Stimulated activated CD8-positive, alpha-beta memory T cell treated with anti-CD3 and anti-CD28 coated beads, Interleukin-12 subunit alpha, Interleukin-12 subunit beta, amount 100 ng/mL, for 1 hour (primary cell): ENCODE measurements around the gene AP3S2.
"Not testable (repeated sequence)": the region's sequence is repeated elsewhere in the genome, so short reads cannot be mapped to it uniquely, and the experiment has no call there.

Experiments
- DNase-seq: peaks from one replicate; pipeline ENCODE4 v3.0.0-alpha.2; 2020; ENCODE audit warnings: low read depth

The AP3S2 gene

DNA sequence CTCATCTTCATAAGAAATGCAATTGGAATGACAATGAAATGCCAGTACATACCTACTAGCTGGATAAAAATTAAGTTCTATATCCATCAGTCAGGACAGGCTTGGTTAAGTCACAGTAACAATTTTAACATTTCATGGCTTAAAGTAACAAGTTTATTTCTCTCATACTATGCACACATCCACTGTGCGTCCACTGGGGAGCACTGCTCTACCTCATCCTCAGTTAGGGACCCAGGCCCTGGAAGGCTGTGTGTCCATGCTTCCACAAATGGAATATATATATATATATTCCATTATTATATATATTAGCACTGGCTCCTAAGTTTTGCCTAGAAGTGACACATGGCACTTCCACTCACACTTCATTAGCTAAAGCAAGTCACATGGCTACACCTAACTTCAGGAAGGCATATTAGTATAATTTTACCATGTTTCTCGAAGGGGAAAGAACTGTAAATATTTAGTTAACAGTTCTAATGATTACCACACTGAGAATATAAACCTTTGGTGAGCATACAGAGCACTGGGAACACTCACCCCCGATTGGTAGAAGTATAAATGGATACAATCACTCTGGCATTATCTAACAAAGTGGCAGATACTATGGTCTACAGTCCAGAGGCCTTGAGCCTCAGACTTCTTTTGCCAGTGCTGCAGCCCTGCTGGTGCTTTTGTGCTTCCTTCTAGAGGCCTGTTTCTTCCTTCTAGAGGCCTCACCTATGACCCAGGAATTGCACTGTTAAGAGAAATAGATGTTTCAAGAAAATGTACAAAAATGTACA, 28.6 kb downstream of the AP3S2 start:
- no peak for DNase-seq

DNA sequence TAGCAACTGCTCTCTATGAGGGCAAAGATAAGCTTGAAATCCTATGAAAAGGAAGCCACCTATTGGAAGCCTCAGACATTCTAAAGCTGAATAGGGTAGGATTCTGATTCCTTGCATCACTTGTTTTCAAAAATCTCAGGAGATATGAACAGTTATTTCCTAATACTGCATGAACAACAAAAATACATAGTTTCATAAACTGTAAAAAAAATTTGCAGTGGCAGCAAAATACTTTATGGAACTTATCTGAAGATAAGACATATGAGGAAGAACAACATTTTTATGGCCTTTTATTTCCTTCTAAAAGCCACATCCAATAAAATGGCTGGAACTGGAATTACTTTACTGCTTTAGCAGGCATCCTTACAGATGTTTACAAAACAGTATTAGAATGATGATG, 29.9 kb downstream of the AP3S2 start:
- DNase-seq = no peak

DNA sequence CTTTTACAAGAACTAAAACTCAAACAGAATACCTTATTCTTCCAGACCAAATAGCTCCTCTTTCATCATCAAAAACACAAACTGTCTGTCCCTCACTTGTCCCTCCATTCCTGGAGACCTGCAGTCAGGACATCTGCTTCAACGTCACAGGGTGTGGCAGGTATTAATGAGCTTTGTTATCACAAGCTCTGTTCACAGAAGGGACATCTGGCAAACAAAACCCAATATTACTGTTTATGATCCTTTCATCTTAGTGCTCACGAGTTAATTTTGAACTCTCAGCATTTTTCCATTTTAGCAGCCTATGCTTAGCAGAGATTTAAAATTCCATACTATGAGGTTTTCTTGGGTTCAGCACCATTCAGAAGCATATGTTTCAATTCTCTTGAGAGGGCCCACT, 32.9 kb downstream of the AP3S2 start:
- DNase-seq = no peak

- DNase-seq = no peak
These were observed 33.4 kb downstream of the AP3S2 start for GRCh38 chr15:89860431-89860830.

DNA sequence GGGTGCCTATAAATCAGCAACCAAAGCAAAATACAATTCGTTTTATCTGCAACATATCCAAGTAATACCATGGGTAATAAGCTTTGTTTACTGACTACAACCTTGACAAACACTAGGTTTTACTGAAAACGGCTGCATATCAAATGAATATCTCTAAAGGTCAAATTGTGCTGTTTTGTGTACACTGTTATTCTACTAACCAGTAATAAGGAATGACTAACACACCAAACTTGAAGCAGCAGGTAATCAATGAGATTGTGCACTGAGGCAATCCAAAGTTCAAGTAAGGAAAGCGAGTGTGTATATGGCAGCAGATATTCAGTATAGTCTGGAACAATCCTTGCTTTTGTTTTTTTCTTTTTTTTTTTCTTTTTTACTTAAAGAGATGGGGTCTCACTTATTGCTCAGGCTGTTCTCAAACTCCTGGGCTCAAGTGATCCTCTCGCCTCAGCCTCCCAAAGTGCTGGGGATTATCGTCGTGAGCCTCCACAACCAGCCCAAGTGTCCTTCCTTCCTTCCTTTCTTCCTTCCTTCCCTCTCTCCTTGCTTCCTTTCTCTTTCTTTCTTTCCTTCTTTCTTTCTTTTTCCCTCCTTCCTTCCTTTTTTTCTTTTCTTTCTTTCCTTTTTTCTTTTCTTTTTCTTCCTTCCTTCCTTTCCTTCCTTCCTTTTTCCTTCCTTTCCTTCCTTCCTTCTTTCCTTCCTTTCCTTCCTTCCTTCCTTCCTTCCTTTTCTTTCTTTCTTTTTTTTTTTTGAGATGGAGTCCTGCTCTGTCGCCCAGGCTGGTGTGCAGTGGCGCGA, 34.9 kb downstream of the AP3S2 start:
- DNase-seq = no peak

GRCh38 chr15:89857673-89858072, 36.1 kb downstream of the AP3S2 start:
- DNase-seq = no peak

- no peak for DNase-seq
These were observed 37.8 kb downstream of the AP3S2 start for GRCh38 chr15:89855948-89856347.

- DNase-seq = not testable (repeated sequence)
These were observed 38.9 kb downstream of the AP3S2 start for GRCh38 chr15:89854863-89855262.

- DNase-seq = no peak
These were observed 41.3 kb downstream of the AP3S2 start for GRCh38 chr15:89852342-89852995.

DNA sequence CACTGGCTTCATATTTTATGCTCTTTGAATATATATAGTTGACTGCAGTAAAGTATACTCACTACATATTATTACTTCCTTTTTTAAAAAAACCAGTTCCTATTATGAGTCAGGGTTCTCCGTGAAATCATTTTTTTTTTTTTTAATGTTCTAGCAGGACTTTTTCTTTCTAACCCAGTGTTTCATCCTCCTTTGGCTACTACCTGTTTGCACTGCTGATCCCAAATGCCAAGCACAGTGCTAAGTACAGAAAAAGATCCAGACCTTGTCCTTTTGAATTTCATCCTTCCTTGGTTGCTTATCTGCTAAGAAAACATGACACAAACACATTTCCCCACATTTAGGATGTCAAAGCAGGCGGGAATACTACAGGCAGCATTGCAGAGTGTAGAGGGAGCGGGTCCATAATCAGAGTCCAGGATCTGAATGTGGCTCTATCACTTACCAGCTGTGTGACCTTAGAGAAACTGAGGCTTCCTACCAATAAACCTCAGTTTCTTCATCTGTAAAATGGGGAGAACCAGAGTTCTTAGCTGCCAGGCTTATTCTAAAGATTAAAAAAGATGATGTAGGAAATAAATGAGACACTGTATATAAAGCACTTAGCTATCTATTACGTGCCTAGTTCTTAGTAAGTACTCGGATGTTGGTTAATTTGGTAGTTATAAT, 42.0 kb downstream of the AP3S2 start:
- DNase-seq = no peak

GRCh38 chr15:89848970-89849292, 44.9 kb downstream of the AP3S2 start:
- no peak for DNase-seq

GRCh38 chr15:89847101-89847500, 46.7 kb downstream of the AP3S2 start:
- DNase-seq = no peak

- DNase-seq = no peak
These were observed 48.4 kb downstream of the AP3S2 start for GRCh38 chr15:89845305-89845893.

- DNase-seq = no peak
These were observed 51.8 kb downstream of the AP3S2 start for GRCh38 chr15:89841962-89842361.

GRCh38 chr15:89841306-89841705, 52.5 kb downstream of the AP3S2 start:
- no peak for DNase-seq

DNA sequence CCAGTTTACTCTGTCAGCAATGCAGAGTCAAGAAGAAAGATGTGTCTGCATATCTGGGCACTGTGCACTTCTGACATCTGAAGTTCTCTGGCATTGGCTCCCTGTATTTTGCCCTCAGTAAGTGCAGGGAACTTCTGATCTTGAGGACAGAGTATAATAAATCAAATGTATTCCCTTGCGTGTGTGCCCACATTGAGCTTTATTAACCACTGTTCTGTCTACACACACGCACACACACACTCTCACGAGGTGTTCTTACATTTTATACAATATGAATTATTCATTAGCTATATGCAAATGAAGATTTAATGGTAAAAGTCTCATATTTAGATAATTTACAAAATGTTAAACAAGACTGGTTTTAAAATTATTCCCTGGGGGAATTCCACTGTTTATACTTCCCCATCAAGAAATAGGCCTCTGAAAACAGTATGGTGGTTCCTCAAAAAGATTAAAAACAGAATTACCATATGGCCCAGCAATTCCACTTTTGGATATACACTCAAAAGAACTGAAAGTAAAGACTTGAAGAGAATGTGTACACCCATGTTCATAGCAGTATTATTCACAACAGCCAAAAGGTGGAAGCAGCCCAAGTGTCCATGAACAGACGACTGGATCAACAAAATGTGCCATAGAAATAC, 54.5 kb downstream of the AP3S2 start:
- DNase-seq = no peak

GRCh38 chr15:89837830-89838178, 56.0 kb downstream of the AP3S2 start:
- no peak for DNase-seq

- no peak for DNase-seq
These were observed 56.5 kb downstream of the AP3S2 start for GRCh38 chr15:89837134-89837829.

- DNase-seq = no peak
These were observed 57.3 kb downstream of the AP3S2 start for GRCh38 chr15:89836267-89837133.

GRCh38 chr15:89835176-89835564, 58.6 kb downstream of the AP3S2 start:
- DNase-seq = no peak
